ENCODE results near the gene RALGPS1. TPM values are rescaled to one million over a fixed set of nuclear protein-coding genes. Genes with fewer than 3 reads are reported as not detected.

The RALGPS1 gene
- total and polyA plus RNA-seq, 2 of the 8 experiments (the other 6 are each of a cell fraction or from before 2014, with no cell fraction given): 20.0 to 23.5 TPM

- TF ChIP-seq SP4 (IDR thresholded peaks at IDR 0.05; ENCODE audit: low read length): no peak
- no peak for TF ChIP-seq CHD7 (IDR thresholded peaks at IDR 0.05; ENCODE audit: insufficient replicate concordance, low read length)
Measured at GRCh38 chr9:127233550-127233949, 319.0 kb downstream of the RALGPS1 start (continued).

Measured in H1 (cell line).